Measurements from ENCODE around the gene FGFR1OP2.

FGFR1OP2 gene

GRCh38 chr12:26982866-26983265 is 44.6 kb downstream of the FGFR1OP2 start:
- H3K36me3 ChIP-seq (ENCODE audit: control insufficient read depth in 1 of 2, insufficient read depth in 2 of 2, low read length in 2 of 2), result peaks cover 19 to 38% of the 10 kb centered on the region in 2 donors
- no peaks in the 10 kb centered on the region for H3K4me1 ChIP-seq (ENCODE audit: control insufficient read depth in 1 of 2, insufficient read depth in 2 of 2, low read length in 2 of 2)
- H3K9me3 ChIP-seq (ENCODE audit: control insufficient read depth in 1 of 2, low read length in 2 of 2), result no peaks in the 10 kb centered on the region
- H3K27ac ChIP-seq (ENCODE audit: low read length), result no peak overlapping the region
- no peaks in the 10 kb centered on the region for H3K27me3 ChIP-seq (ENCODE audit: low read depth, low read length)
- no peak overlapping the region for H3K4me3 ChIP-seq (ENCODE audit: low read depth in 1 of 2, low read length in 2 of 2)

GRCh38 chr12:26987634-26988424 is 49.6 kb downstream of the FGFR1OP2 start:
- Histone ChIP-seq H3K27me3 (ENCODE audit: low read depth, low read length) (no peaks in the 10 kb centered on the region), H3K27ac (ENCODE audit: low read length) (no peak overlapping the region), H3K4me3 (ENCODE audit: low read depth in 1 of 2, low read length in 2 of 2) (no peak overlapping the region), H3K9me3 (ENCODE audit: control insufficient read depth in 1 of 2, low read length in 2 of 2) (no peaks in the 10 kb centered on the region), H3K36me3 (ENCODE audit: control insufficient read depth in 1 of 2, insufficient read depth in 2 of 2, low read length in 2 of 2) (peaks cover 7 to 31% of the 10 kb centered on the region in 2 donors), H3K4me1 (ENCODE audit: control insufficient read depth in 1 of 2, insufficient read depth in 2 of 2, low read length in 2 of 2) (no peaks in the 10 kb centered on the region)

- Histone ChIP-seq H3K9me3 (ENCODE audit: control insufficient read depth in 1 of 2, low read length in 2 of 2) (no peaks in the 10 kb centered on the region), H3K36me3 (ENCODE audit: control insufficient read depth in 1 of 2, insufficient read depth in 2 of 2, low read length in 2 of 2) (peaks cover 12 to 30% of the 10 kb centered on the region in 2 donors), H3K27me3 (ENCODE audit: low read depth, low read length) (no peaks in the 10 kb centered on the region), H3K4me1 (ENCODE audit: control insufficient read depth in 1 of 2, insufficient read depth in 2 of 2, low read length in 2 of 2) (no peaks in the 10 kb centered on the region), H3K4me3 (ENCODE audit: low read depth in 1 of 2, low read length in 2 of 2) (no peak overlapping the region), H3K27ac (ENCODE audit: low read length) (no peak overlapping the region)
These were observed 50.4 kb downstream of the FGFR1OP2 start for GRCh38 chr12:26988703-26989102.

- no peaks in the 10 kb centered on the region for H3K9me3 ChIP-seq (ENCODE audit: control insufficient read depth in 1 of 2, low read length in 2 of 2)
- no peak overlapping the region for H3K27ac ChIP-seq (ENCODE audit: low read length)
- no peak overlapping the region for H3K4me3 ChIP-seq (ENCODE audit: low read depth in 1 of 2, low read length in 2 of 2)
- no peaks in the 10 kb centered on the region for H3K27me3 ChIP-seq (ENCODE audit: low read depth, low read length)
- H3K36me3 ChIP-seq (ENCODE audit: control insufficient read depth in 1 of 2, insufficient read depth in 2 of 2, low read length in 2 of 2), result peaks cover 16 to 32% of the 10 kb centered on the region in 2 donors
- no peaks in the 10 kb centered on the region for H3K4me1 ChIP-seq (ENCODE audit: control insufficient read depth in 1 of 2, insufficient read depth in 2 of 2, low read length in 2 of 2)
These were observed 51.6 kb downstream of the FGFR1OP2 start for GRCh38 chr12:26989873-26990272.

GRCh38 chr12:26991826-26992225 is 53.6 kb downstream of the FGFR1OP2 start:
- Histone ChIP-seq H3K4me1 (ENCODE audit: control insufficient read depth in 1 of 2, insufficient read depth in 2 of 2, low read length in 2 of 2) (no peaks in the 10 kb centered on the region), H3K9me3 (ENCODE audit: control insufficient read depth in 1 of 2, low read length in 2 of 2) (no peaks in the 10 kb centered on the region), H3K27me3 (ENCODE audit: low read depth, low read length) (no peaks in the 10 kb centered on the region), H3K4me3 (ENCODE audit: low read depth in 1 of 2, low read length in 2 of 2) (no peak overlapping the region), H3K27ac (ENCODE audit: low read length) (no peak overlapping the region), H3K36me3 (ENCODE audit: control insufficient read depth in 1 of 2, insufficient read depth in 2 of 2, low read length in 2 of 2) (peaks cover 26 to 31% of the 10 kb centered on the region in 2 donors)

- Histone ChIP-seq H3K4me1 (ENCODE audit: control insufficient read depth in 1 of 2, insufficient read depth in 2 of 2, low read length in 2 of 2) (no peaks in the 10 kb centered on the region), H3K36me3 (ENCODE audit: control insufficient read depth in 1 of 2, insufficient read depth in 2 of 2, low read length in 2 of 2) (peaks cover 34 to 37% of the 10 kb centered on the region in 2 donors), H3K4me3 (ENCODE audit: low read depth in 1 of 2, low read length in 2 of 2) (no peak overlapping the region), H3K9me3 (ENCODE audit: control insufficient read depth in 1 of 2, low read length in 2 of 2) (no peaks in the 10 kb centered on the region), H3K27ac (ENCODE audit: low read length) (no peak overlapping the region), H3K27me3 (ENCODE audit: low read depth, low read length) (no peaks in the 10 kb centered on the region)
These were observed 55.8 kb downstream of the FGFR1OP2 start for GRCh38 chr12:26994109-26994508.

GRCh38 chr12:26995706-26996105 is 57.4 kb downstream of the FGFR1OP2 start:
- H3K36me3 ChIP-seq (ENCODE audit: control insufficient read depth in 1 of 2, insufficient read depth in 2 of 2, low read length in 2 of 2), result peaks cover 24 to 34% of the 10 kb centered on the region in 2 donors
- no peaks in the 10 kb centered on the region for H3K27me3 ChIP-seq (ENCODE audit: low read depth, low read length)
- H3K27ac ChIP-seq (ENCODE audit: low read length), result no peak overlapping the region
- no peak overlapping the region for H3K4me3 ChIP-seq (ENCODE audit: low read depth in 1 of 2, low read length in 2 of 2)
- no peaks in the 10 kb centered on the region for H3K4me1 ChIP-seq (ENCODE audit: control insufficient read depth in 1 of 2, insufficient read depth in 2 of 2, low read length in 2 of 2)
- H3K9me3 ChIP-seq (ENCODE audit: control insufficient read depth in 1 of 2, low read length in 2 of 2), result no peaks in the 10 kb centered on the region

GRCh38 chr12:26997003-26997402 is 58.7 kb downstream of the FGFR1OP2 start:
- Histone ChIP-seq H3K4me3 (ENCODE audit: low read depth in 1 of 2, low read length in 2 of 2) (no peak overlapping the region), H3K27ac (ENCODE audit: low read length) (no peak overlapping the region), H3K27me3 (ENCODE audit: low read depth, low read length) (no peaks in the 10 kb centered on the region), H3K9me3 (ENCODE audit: control insufficient read depth in 1 of 2, low read length in 2 of 2) (no peaks in the 10 kb centered on the region), H3K36me3 (ENCODE audit: control insufficient read depth in 1 of 2, insufficient read depth in 2 of 2, low read length in 2 of 2) (peaks cover 22 to 34% of the 10 kb centered on the region in 2 donors), H3K4me1 (ENCODE audit: control insufficient read depth in 1 of 2, insufficient read depth in 2 of 2, low read length in 2 of 2) (no peaks in the 10 kb centered on the region)

GRCh38 chr12:27000961-27001360 is 62.7 kb downstream of the FGFR1OP2 start:
- Histone ChIP-seq H3K27me3 (ENCODE audit: low read depth, low read length) (no peaks in the 10 kb centered on the region), H3K27ac (ENCODE audit: low read length) (no peak overlapping the region), H3K4me3 (ENCODE audit: low read depth in 1 of 2, low read length in 2 of 2) (no peak overlapping the region), H3K9me3 (ENCODE audit: control insufficient read depth in 1 of 2, low read length in 2 of 2) (no peaks in the 10 kb centered on the region), H3K36me3 (ENCODE audit: control insufficient read depth in 1 of 2, insufficient read depth in 2 of 2, low read length in 2 of 2) (peaks cover 9 to 16% of the 10 kb centered on the region in 2 donors), H3K4me1 (ENCODE audit: control insufficient read depth in 1 of 2, insufficient read depth in 2 of 2, low read length in 2 of 2) (peaks cover 0 to 4% of the 10 kb centered on the region in 2 donors)

- Histone ChIP-seq H3K4me1 (ENCODE audit: control insufficient read depth in 1 of 2, insufficient read depth in 2 of 2, low read length in 2 of 2) (peaks cover 0 to 4% of the 10 kb centered on the region in 2 donors), H3K9me3 (ENCODE audit: control insufficient read depth in 1 of 2, low read length in 2 of 2) (no peaks in the 10 kb centered on the region), H3K27me3 (ENCODE audit: low read depth, low read length) (no peaks in the 10 kb centered on the region), H3K27ac (ENCODE audit: low read length) (no peak overlapping the region), H3K36me3 (ENCODE audit: control insufficient read depth in 1 of 2, insufficient read depth in 2 of 2, low read length in 2 of 2) (peaks cover 9 to 13% of the 10 kb centered on the region in 2 donors), H3K4me3 (ENCODE audit: low read depth in 1 of 2, low read length in 2 of 2) (no peak overlapping the region)
These were observed 63.4 kb downstream of the FGFR1OP2 start for GRCh38 chr12:27001663-27002062.

GRCh38 chr12:27002141-27002540 is 63.9 kb downstream of the FGFR1OP2 start:
- Histone ChIP-seq H3K27me3 (ENCODE audit: low read depth, low read length) (no peaks in the 10 kb centered on the region), H3K36me3 (ENCODE audit: control insufficient read depth in 1 of 2, insufficient read depth in 2 of 2, low read length in 2 of 2) (peaks cover 8 to 9% of the 10 kb centered on the region in 2 donors), H3K4me3 (ENCODE audit: low read depth in 1 of 2, low read length in 2 of 2) (no peak overlapping the region), H3K27ac (ENCODE audit: low read length) (no peak overlapping the region), H3K9me3 (ENCODE audit: control insufficient read depth in 1 of 2, low read length in 2 of 2) (no peaks in the 10 kb centered on the region), H3K4me1 (ENCODE audit: control insufficient read depth in 1 of 2, insufficient read depth in 2 of 2, low read length in 2 of 2) (peaks cover 0 to 4% of the 10 kb centered on the region in 2 donors)
